Erythroblast (primary cell): ENCODE measurements around the gene JAK2.

Experiments used
- GATA1 ChIP-seq: IDR thresholded peaks from 2 replicates; pipeline ENCODE4 v1.6.1; 2011; ENCODE audit warnings: low read depth, mild to moderate bottlenecking, control low read depth, low read length, moderate library complexity
- POLR2A ChIP-seq: IDR thresholded peaks from 2 replicates; pipeline ENCODE4 v1.6.1; 2011; ENCODE audit warnings: mild to moderate bottlenecking, low read length

GRCh38 chr9:5008202-5008601 is 23.1 kb downstream of the JAK2 start:
- TF ChIP-seq POLR2A (no peak), GATA1 (no peak)
